Smooth muscle cell (in vitro differentiated cells): ENCODE results near the gene TAS2R39. TPM values are rescaled to one million over a fixed set of nuclear protein-coding genes. Genes with fewer than 3 reads are reported as not detected.
"Not testable (repeated sequence)": the region's sequence is repeated elsewhere in the genome, so short reads cannot be mapped to it uniquely, and the experiment has no call there.

Source experiments
- DNase-seq: peaks from one replicate; lab custom pipeline; 2025; ENCODE audit not compliant: unreplicated experiment; lab: John Stamatoyannopoulos, UW
- H2AFZ ChIP-seq: fragments of 200-600 bp; sonication (generic); 2 replicates; pipeline ENCODE4 v1.6.0; 2016; ENCODE audit warnings: antibody characterized with exemption, low read depth, mild to moderate bottlenecking
- H3F3A ChIP-seq: fragments of 200-600 bp; sonication (generic); 2 replicates; pipeline ENCODE4 v1.6.0; 2017; ENCODE audit warnings: antibody characterized with exemption, low read depth
- H3K27ac ChIP-seq: fragments of 200-600 bp; sonication (generic); 2 replicates; pipeline ENCODE4 v1.5.1; 2016; ENCODE audit warnings: low read depth, mild to moderate bottlenecking
- H3K27me3 ChIP-seq: fragments of 200-600 bp; sonication (generic); 2 replicates; pipeline ENCODE4 v1.6.1; 2016; ENCODE audit warnings: low read depth, mild to moderate bottlenecking
- H3K36me3 ChIP-seq: fragments of 200-600 bp; sonication (generic); 2 replicates; pipeline ENCODE4 v1.5.1; 2016; ENCODE audit warnings: low read depth
- H3K4me1 ChIP-seq: fragments of 200-600 bp; sonication (generic); 2 replicates; pipeline ENCODE4 v1.5.1; 2016; ENCODE audit warnings: low read depth
- H3K4me2 ChIP-seq: fragments of 200-600 bp; sonication (generic); 2 replicates; pipeline ENCODE4 v1.6.0; 2016; ENCODE audit warnings: mild to moderate bottlenecking
- H3K4me3 ChIP-seq: fragments of 200-600 bp; sonication (generic); 2 replicates; pipeline ENCODE4 v1.5.1; 2016; ENCODE audit warnings: mild to moderate bottlenecking
- H3K79me2 ChIP-seq: fragments of 200-600 bp; sonication (generic); 2 replicates; pipeline ENCODE4 v1.6.0; 2016; ENCODE audit warnings: low read depth, mild to moderate bottlenecking
- H3K9ac ChIP-seq: fragments of 200-600 bp; sonication (generic); 2 replicates; pipeline ENCODE4 v1.6.0; 2016; ENCODE audit warnings: low read depth
- H3K9me3 ChIP-seq: fragments of 200-600 bp; sonication (generic); replicated peaks from 2 replicates; pipeline ENCODE4 v1.5.1; 2016; ENCODE audit warnings: low read depth
- H4K20me1 ChIP-seq: fragments of 200-600 bp; sonication (generic); 2 replicates; pipeline ENCODE4 v1.6.0; 2016; ENCODE audit warnings: low read depth
- CTCF ChIP-seq: fragments of 200-600 bp; sonication (generic); IDR thresholded peaks from 2 replicates; pipeline ENCODE4 v1.5.1; 2017; ENCODE audit warnings: borderline replicate concordance, mild to moderate bottlenecking, antibody characterized with exemption; ENCODE audit not compliant: insufficient read depth, poor library complexity, severe bottlenecking
- WGBS: methylation state at CpG from one replicate; pipeline ENCODE4 v1.1.7; 2016; ENCODE audit warnings: low lambda C conversion rate; 5-methylcytosine and 5-hydroxymethylcytosine counted together
- polyA plus RNA-seq: library from polyadenylated mRNA; unstranded; fragments of >200 nt; fragmentation: Nextera tagmentation; extraction: Ambion mirVana; gene quantifications from 2 replicates; pipeline ENCODE4 v1.2.1, GENCODE V29; 2016
- total RNA-seq: library from RNA; depleted of rRNA; stranded (reverse); fragments of >200 nt; gene quantifications from 2 replicates; pipeline ENCODE4 v1.2.3, GENCODE V29; 2014

TAS2R39 gene
- not detected in 2 replicates for total RNA-seq
- polyA plus RNA-seq, result not detected in 2 replicates

- H3K27me3 ChIP-seq, result no peaks in the 10 kb centered on the region
- H3K9me3 ChIP-seq, result no peaks in the 10 kb centered on the region
- WGBS, result 90% methylated on average over 3 of the region's 3 CpGs
- H3K4me1 ChIP-seq, result no peaks in the 10 kb centered on the region
- H3K36me3 ChIP-seq, result no peaks in the 10 kb centered on the region
- H3F3A ChIP-seq, result no peaks in the 10 kb centered on the region
- no peak within 1 kb of the TSS for H2AFZ ChIP-seq
- no peaks in the 10 kb centered on the region for H4K20me1 ChIP-seq
- H3K4me3 ChIP-seq, result no peak within 1 kb of the TSS
- H3K9ac ChIP-seq, result no peak within 1 kb of the TSS
- no peak within 1 kb of the TSS for H3K4me2 ChIP-seq
- no peaks in the 10 kb centered on the region for H3K79me2 ChIP-seq
- DNase-seq, result no peak
- TF ChIP-seq CTCF, result no peak
- no peak within 1 kb of the TSS for H3K27ac ChIP-seq
Observed at GRCh38 chr7:143183024-143183423, at the start of gene TAS2R39. Gene TAS2R39, plus strand, starts transcription at chr7:143183419. Its CDS starts 0 bp downstream, at chr7:143183419.

- no peak for TF ChIP-seq CTCF
- Histone ChIP-seq H3K4me2 (no peak overlapping the region), H3K4me3 (no peak overlapping the region), H3F3A (no peaks in the 10 kb centered on the region), H3K36me3 (no peaks in the 10 kb centered on the region), H3K9ac (no peak overlapping the region), H2AFZ (no peak overlapping the region), H3K27ac (no peak overlapping the region), H3K27me3 (no peaks in the 10 kb centered on the region), H3K9me3 (no peaks in the 10 kb centered on the region), H3K79me2 (no peaks in the 10 kb centered on the region), H4K20me1 (no peaks in the 10 kb centered on the region), H3K4me1 (no peaks in the 10 kb centered on the region)
- no peak for DNase-seq
Observed at GRCh38 chr7:143147070-143147469, 36.1 kb upstream of the TAS2R39 start.

GRCh38 chr7:143148050-143148449, 35.2 kb upstream of the TAS2R39 start:
- Histone ChIP-seq H3K4me1 (no peaks in the 10 kb centered on the region), H3K9me3 (no peaks in the 10 kb centered on the region), H3F3A (no peaks in the 10 kb centered on the region), H3K9ac (no peak overlapping the region), H3K4me3 (no peak overlapping the region), H2AFZ (no peak overlapping the region), H3K27ac (no peak overlapping the region), H3K36me3 (no peaks in the 10 kb centered on the region), H3K4me2 (no peak overlapping the region), H3K27me3 (no peaks in the 10 kb centered on the region), H3K79me2 (no peaks in the 10 kb centered on the region), H4K20me1 (no peaks in the 10 kb centered on the region)
- 82% methylated on average over 4 of the region's 4 CpGs for WGBS
- TF ChIP-seq CTCF, result no peak
- no peak for DNase-seq

DNA sequence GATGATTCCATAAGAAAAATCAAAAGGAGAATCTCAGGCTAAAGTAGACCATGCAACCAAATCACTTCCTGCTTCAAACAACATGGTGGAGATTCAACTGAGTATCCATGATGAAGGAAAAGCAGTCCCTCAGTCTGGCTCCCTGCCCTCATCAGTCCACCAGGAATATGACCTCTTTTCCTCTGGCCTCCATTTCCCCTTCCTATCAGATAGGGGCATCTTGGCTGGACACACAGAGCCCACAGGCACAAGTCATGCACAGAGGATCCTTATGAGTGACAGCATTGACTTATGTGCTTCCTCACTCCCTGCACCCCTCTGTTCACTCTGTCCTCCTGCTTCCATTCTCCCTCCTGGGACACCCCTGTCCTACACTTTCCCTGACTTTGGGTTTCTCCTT, 34.6 kb upstream of the TAS2R39 start:
- no peak for TF ChIP-seq CTCF
- Histone ChIP-seq H3K27ac (no peak overlapping the region), H3K36me3 (no peaks in the 10 kb centered on the region)

GRCh38 chr7:143150696-143151095, 32.5 kb upstream of the TAS2R39 start:
- H3K79me2 ChIP-seq, H3K27me3 ChIP-seq, H3K36me3 ChIP-seq, H3K9me3 ChIP-seq, DNase-seq, H3K9ac ChIP-seq, H4K20me1 ChIP-seq, H3K27ac ChIP-seq, H2AFZ ChIP-seq, H3K4me2 ChIP-seq, H3K4me1 ChIP-seq, H3F3A ChIP-seq, H3K4me3 ChIP-seq: not testable (repeated sequence)
- WGBS, result 97% methylated on average over 6 of the region's 6 CpGs

More for the DNA sequence above, 34.6 kb upstream of the TAS2R39 start:
- no peaks in the 10 kb centered on the region for H3K27me3 ChIP-seq
- no peaks in the 10 kb centered on the region for H4K20me1 ChIP-seq
- H2AFZ ChIP-seq, result no peak overlapping the region
- H3K4me3 ChIP-seq, result no peak overlapping the region
- no peaks in the 10 kb centered on the region for H3F3A ChIP-seq
- no peak overlapping the region for H3K9ac ChIP-seq
- H3K4me2 ChIP-seq, result no peak overlapping the region
- no peak for DNase-seq
- no peaks in the 10 kb centered on the region for H3K9me3 ChIP-seq
- no peaks in the 10 kb centered on the region for H3K79me2 ChIP-seq
- no peaks in the 10 kb centered on the region for H3K4me1 ChIP-seq

- H2AFZ ChIP-seq, H3K27me3 ChIP-seq, H3K36me3 ChIP-seq, H3K4me2 ChIP-seq, H3K79me2 ChIP-seq, H3K4me1 ChIP-seq, DNase-seq, H3K4me3 ChIP-seq, H4K20me1 ChIP-seq, H3K9me3 ChIP-seq, H3K27ac ChIP-seq, H3K9ac ChIP-seq, H3F3A ChIP-seq: not testable (repeated sequence)
- WGBS, result 93% methylated on average over 3 of the region's 3 CpGs
Observed at GRCh38 chr7:143158617-143159016, 24.6 kb upstream of the TAS2R39 start.
